Measurements from ENCODE around the gene PRKAG3. TPM values are rescaled to one million over a fixed set of nuclear protein-coding genes. Genes with fewer than 3 reads are reported as not detected.

Gene PRKAG3
- total and polyA plus RNA-seq, 9 of the 15 experiments (the other 6 are each of a cell fraction or from before 2014, with no cell fraction given), result not detected

GRCh38 chr2:218806346-218806978, 25.1 kb downstream of the PRKAG3 start (continued):
- no peak for TF ChIP-seq PTRF (tag; IDR thresholded peaks at IDR 0.05)
- no peak for TF ChIP-seq ARID1B (IDR thresholded peaks at IDR 0.05)
- TF ChIP-seq ZNF695 (CRISPR knock-in tag; IDR thresholded peaks at IDR 0.05), result no peak
- TF ChIP-seq DIDO1 (tag; IDR thresholded peaks at IDR 0.05; ENCODE audit: low read depth), result no peak
- TF ChIP-seq CBX8 (IDR thresholded peaks at IDR 0.05; ENCODE audit: borderline replicate concordance, extremely low read depth, low read depth, low read length, poor library complexity, severe bottlenecking), result no peak
- TF ChIP-seq TOE1 (IDR thresholded peaks at IDR 0.05; ENCODE audit: borderline replicate concordance), result no peak
- TF ChIP-seq TOE1 (CRISPR knock-in tag; IDR thresholded peaks at IDR 0.05; ENCODE audit: borderline replicate concordance, low read depth), result no peak
- TF ChIP-seq WHSC1 (IDR thresholded peaks at IDR 0.05; ENCODE audit: low read length), result no peak
- TF ChIP-seq SP1 (CRISPR knock-in tag; IDR thresholded peaks at IDR 0.05), result no peak
- TF ChIP-seq ZNF778 (CRISPR knock-in tag; IDR thresholded peaks at IDR 0.05), result no peak
- TF ChIP-seq NCOA1 (IDR thresholded peaks at IDR 0.05; ENCODE audit: low read depth), result no peak
- TF ChIP-seq ATF1 (CRISPR knock-in tag; IDR thresholded peaks at IDR 0.05), result no peak
- no peak for TF ChIP-seq ATF1 (tag; IDR thresholded peaks at IDR 0.05)
- no peak for TF ChIP-seq ZEB2 (IDR thresholded peaks at IDR 0.05)
- no peak for TF ChIP-seq HIVEP1 (CRISPR knock-in tag; IDR thresholded peaks at IDR 0.05)
- TF ChIP-seq DMBX1 (CRISPR knock-in tag; IDR thresholded peaks at IDR 0.05; ENCODE audit: borderline replicate concordance), result no peak
- no peak for TF ChIP-seq ETS1 (conservative IDR thresholded peaks at IDR 0.05; ENCODE audit: control insufficient read depth, low read depth, low read length)
- TF ChIP-seq ARID2 (IDR thresholded peaks at IDR 0.05), result no peak
- TF ChIP-seq NCOA4 (IDR thresholded peaks at IDR 0.05; ENCODE audit: partially characterized antibody), result no peak
- no peak for TF ChIP-seq ZNF639 (CRISPR knock-in tag; conservative IDR thresholded peaks at IDR 0.05 in 1 of 2, IDR thresholded peaks at IDR 0.05 in 1 of 2)
- no peak for TF ChIP-seq KLF6 (CRISPR knock-in tag; IDR thresholded peaks at IDR 0.05; ENCODE audit: borderline replicate concordance)
- no peak for TF ChIP-seq CREB3 (tag; conservative IDR thresholded peaks at IDR 0.05; ENCODE audit: low read depth)
- no peak for TF ChIP-seq BCL6 (CRISPR knock-in tag; IDR thresholded peaks at IDR 0.05)
- TF ChIP-seq TFAP4 (CRISPR knock-in tag; IDR thresholded peaks at IDR 0.05; ENCODE audit: borderline replicate concordance), result no peak

All from K562 (cell line).